BE2C (cell line): ENCODE data around the gene TLN1.

Experiments used
- DNase-seq: peaks from one replicate; pipeline ENCODE4 v3.0.0-alpha.2; 2020
- H3K27me3 ChIP-seq: fragments of 250-450 bp; sonication (Bioruptor Pico); 2 replicates; pipeline ENCODE4 v1.5.1; 2020; ENCODE audit warnings: mild to moderate bottlenecking
- H3K36me3 ChIP-seq: fragments of 250-450 bp; sonication (Bioruptor Pico); 2 replicates; pipeline ENCODE4 v1.5.1; 2020; ENCODE audit warnings: mild to moderate bottlenecking
- H3K4me1 ChIP-seq: fragments of 250-450 bp; sonication (Bioruptor Pico); 2 replicates; pipeline ENCODE4 v1.5.1; 2020
- H3K4me3 ChIP-seq: 2 replicates; pipeline ENCODE4 v1.5.1; 2011; ENCODE audit warnings: low read depth, low read length
- H3K9me3 ChIP-seq: fragments of 250-450 bp; sonication (Bioruptor Pico); 2 replicates; pipeline ENCODE4 v1.5.1; 2020
- CTCF ChIP-seq: IDR thresholded peaks from 2 replicates; pipeline ENCODE4 v1.5.1; 2012; ENCODE audit warnings: mild to moderate bottlenecking, low read depth, low read length

The TLN1 gene

GRCh38 chr9:35665471-35665818 lies 66.5 kb downstream of the TLN1 start:
- no peak for TF ChIP-seq CTCF
- Histone ChIP-seq H3K27me3 (no peaks in the 10 kb centered on the region), H3K4me1 (no peaks in the 10 kb centered on the region), H3K4me3 (peak overlapping the region; percentile 78), H3K36me3 (peaks cover 4% of the 10 kb centered on the region), H3K9me3 (no peaks in the 10 kb centered on the region)
- no peak for DNase-seq

- peak; percentile 36 for TF ChIP-seq CTCF
- Histone ChIP-seq H3K4me1 (no peaks in the 10 kb centered on the region), H3K4me3 (peak within 1 kb of the TSS; percentile 78), H3K36me3 (peaks cover 4% of the 10 kb centered on the region), H3K9me3 (no peaks in the 10 kb centered on the region), H3K27me3 (no peaks in the 10 kb centered on the region)
- DNase-seq, result peak; percentile 88
Measured at GRCh38 chr9:35664531-35665470, 67.2 kb downstream of the TLN1 start, which contains the start of gene ARHGEF39. TSS of gene ARHGEF39 (minus strand) at chr9:35665195. CDS start at chr9:35665169, 26 bp downstream.

- 0 out of 2 replicates have a peak, but pooled peaks cover 3% of the 10 kb centered on the region for H3K4me1 ChIP-seq
- no peaks in the 10 kb centered on the region for H3K27me3 ChIP-seq
- TF ChIP-seq CTCF, result no peak
- no peaks in the 10 kb centered on the region for H3K9me3 ChIP-seq
- no peak overlapping the region for H3K4me3 ChIP-seq
- H3K36me3 ChIP-seq, result peaks cover 4% of the 10 kb centered on the region
- no peak for DNase-seq
Measured at GRCh38 chr9:35662437-35662836, 69.6 kb downstream of the TLN1 start.

GRCh38 chr9:35661756-35662350 lies 70.1 kb downstream of the TLN1 start:
- 0 out of 2 replicates have a peak, but pooled peaks cover 3% of the 10 kb centered on the region for H3K4me1 ChIP-seq
- peaks cover 4% of the 10 kb centered on the region for H3K36me3 ChIP-seq
- TF ChIP-seq CTCF, result no peak
- no peak overlapping the region for H3K4me3 ChIP-seq
- no peak for DNase-seq
- H3K9me3 ChIP-seq, result no peaks in the 10 kb centered on the region
- no peaks in the 10 kb centered on the region for H3K27me3 ChIP-seq

- Histone ChIP-seq H3K4me1 (0 out of 2 replicates have a peak, but pooled peaks cover 3% of the 10 kb centered on the region), H3K9me3 (no peaks in the 10 kb centered on the region), H3K27me3 (no peaks in the 10 kb centered on the region), H3K4me3 (no peak overlapping the region), H3K36me3 (peaks cover 4% of the 10 kb centered on the region)
- peak; percentile 41 for TF ChIP-seq CTCF
- DNase-seq, result no peak
Measured at GRCh38 chr9:35660966-35661415, 71.0 kb downstream of the TLN1 start.
